HEK293 (cell line): ENCODE data around the gene PPP2R5E.

Source experiments
- CTCF ChIA-PET: fragments of 350-600 bp; formaldehyde crosslinking; extraction: SDS; loops from one replicate; lab custom pipeline; 2021; ENCODE audit warnings: antibody characterized with exemption; lab: Yijun Ruan, JAX
- POLR2A ChIA-PET: fragments of 300-600 bp; formaldehyde crosslinking; extraction: SDS; loops from one replicate; lab custom pipeline; 2020; ENCODE audit warnings: antibody characterized with exemption, inconsistent platforms; lab: Yijun Ruan, JAX
- H3K27ac ChIP-seq: fragments of 200-500 bp; sonication (Bioruptor generic); 2 replicates; pipeline ENCODE4 v1.5.1; 2014; ENCODE audit warnings: low read depth, low read length, control low read depth, inconsistent platforms; ENCODE audit errors: extremely low read depth
- H3K36me3 ChIP-seq, 2 experiments: fragments of 200-500 bp in 1 of 2; sonication (Bioruptor generic) in 1 of 2; 1 replicate in 1 of 2; 2 replicates in 1 of 2; pipeline ENCODE4 v1.5.1; 2014 to 2017; ENCODE audit warnings: inconsistent platforms in 2 of 2, low read length in 2 of 2; ENCODE audit not compliant: control insufficient read depth in 2 of 2, insufficient read depth in 1 of 2
- H3K4me1 ChIP-seq: fragments of 200-500 bp; sonication (Bioruptor generic); 2 replicates; pipeline ENCODE4 v1.5.1; 2014; ENCODE audit warnings: mild to moderate bottlenecking, low read length, inconsistent platforms; ENCODE audit not compliant: control insufficient read depth, insufficient read depth
- H3K4me3 ChIP-seq: 2 replicates; pipeline ENCODE4 v1.5.1; 2011; ENCODE audit warnings: low read depth, mild to moderate bottlenecking, control low read depth, low read length, moderate library complexity
- H3K9me3 ChIP-seq: fragments of 200-500 bp; sonication (Bioruptor generic); 2 replicates; pipeline ENCODE4 v1.5.1; 2014; ENCODE audit warnings: low read depth, low read length, inconsistent platforms; ENCODE audit not compliant: control insufficient read depth, insufficient read depth
- GLIS1 ChIP-seq: fragments of 450-650 bp; formaldehyde crosslinking; IDR thresholded peaks from 2 replicates; pipeline ENCODE4 v1.5.1; 2016; ENCODE audit warnings: missing biosample characterization, missing genetic modification characterization
- HOXA7 ChIP-seq: sonication (generic); formaldehyde crosslinking; IDR thresholded peaks from 2 replicates; pipeline ENCODE4 v1.8.1; 2022; ENCODE audit warnings: missing genetic modification reagents, borderline replicate concordance
- KLF8 ChIP-seq: fragments of 450-650 bp; formaldehyde crosslinking; IDR thresholded peaks from 2 replicates; pipeline ENCODE4 v1.5.1; 2016; ENCODE audit warnings: missing biosample characterization, missing genetic modification characterization
- MEIS1 ChIP-seq: sonication (generic); formaldehyde crosslinking; IDR thresholded peaks from 2 replicates; pipeline ENCODE4 v1.8.1; 2022; ENCODE audit warnings: missing genetic modification reagents, mild to moderate bottlenecking, borderline replicate concordance
- PRDM1 ChIP-seq: fragments of 450-650 bp; formaldehyde crosslinking; IDR thresholded peaks from 2 replicates; pipeline ENCODE4; 2016; ENCODE audit warnings: missing biosample characterization, missing genetic modification characterization
- SCRT1 ChIP-seq: fragments of 450-650 bp; formaldehyde crosslinking; IDR thresholded peaks from 2 replicates; pipeline ENCODE4 v1.5.1; 2016; ENCODE audit warnings: missing biosample characterization, missing genetic modification characterization, borderline replicate concordance
- ZBTB17 ChIP-seq: fragments of 450-650 bp; formaldehyde crosslinking; IDR thresholded peaks from 2 replicates; pipeline ENCODE4 v1.5.1; 2016; ENCODE audit warnings: missing biosample characterization, missing genetic modification characterization
- ZBTB7A ChIP-seq: fragments of 450-650 bp; formaldehyde crosslinking; IDR thresholded peaks from 2 replicates; pipeline ENCODE4 v1.5.1; 2016; ENCODE audit warnings: low read depth, missing biosample characterization, missing genetic modification characterization
- ZEB2 ChIP-seq: fragments of 450-650 bp; formaldehyde crosslinking; IDR thresholded peaks from 2 replicates; pipeline ENCODE4 v1.5.1; 2016; ENCODE audit warnings: missing biosample characterization, missing genetic modification characterization
- ZFP41 ChIP-seq: fragments of 450-650 bp; formaldehyde crosslinking; IDR thresholded peaks from 2 replicates; pipeline ENCODE4 v1.5.1; 2016; ENCODE audit warnings: missing biosample characterization, missing genetic modification characterization, borderline replicate concordance
- ZNF175 ChIP-seq: fragments of 450-650 bp; formaldehyde crosslinking; IDR thresholded peaks from 2 replicates; pipeline ENCODE4 v1.5.1; 2016; ENCODE audit warnings: missing biosample characterization, missing genetic modification characterization
- ZNF248 ChIP-seq: fragments of 450-650 bp; formaldehyde crosslinking; IDR thresholded peaks from 2 replicates; pipeline ENCODE4 v1.5.1; 2017; ENCODE audit warnings: missing biosample characterization, missing genetic modification characterization
- ZNF266 ChIP-seq: fragments of 450-650 bp; formaldehyde crosslinking; IDR thresholded peaks from 2 replicates; pipeline ENCODE4 v1.5.1; 2016; ENCODE audit warnings: missing biosample characterization, missing genetic modification characterization, low read depth
- ZNF341 ChIP-seq: fragments of 450-650 bp; formaldehyde crosslinking; IDR thresholded peaks from 2 replicates; pipeline ENCODE4; 2016; ENCODE audit warnings: low read depth, missing biosample characterization, missing genetic modification characterization
- ZNF350 ChIP-seq: fragments of 450-650 bp; formaldehyde crosslinking; IDR thresholded peaks from 2 replicates; pipeline ENCODE4 v1.5.0; 2017; ENCODE audit warnings: missing biosample characterization, mild to moderate bottlenecking, missing genetic modification characterization
- ZNF37A ChIP-seq: fragments of 450-650 bp; IDR thresholded peaks from 2 replicates; pipeline ENCODE4 v1.5.1; 2018; ENCODE audit warnings: missing biosample characterization, missing genetic modification characterization
- ZNF510 ChIP-seq: fragments of 450-650 bp; formaldehyde crosslinking; IDR thresholded peaks from 2 replicates; pipeline ENCODE4 v1.5.1; 2018; ENCODE audit warnings: mild to moderate bottlenecking, missing genetic modification characterization, missing biosample characterization; ENCODE audit not compliant: insufficient replicate concordance
- ZNF561 ChIP-seq: fragments of 450-650 bp; IDR thresholded peaks from 2 replicates; pipeline ENCODE4 v1.5.1; 2018; ENCODE audit warnings: missing biosample characterization, missing genetic modification characterization, borderline replicate concordance
- ZNF585B ChIP-seq: fragments of 450-650 bp; formaldehyde crosslinking; IDR thresholded peaks from 2 replicates; pipeline ENCODE4 v1.5.1; 2016; ENCODE audit warnings: missing biosample characterization, missing genetic modification characterization
- ZNF76 ChIP-seq: fragments of 450-650 bp; formaldehyde crosslinking; IDR thresholded peaks from 2 replicates; pipeline ENCODE4; 2016; ENCODE audit warnings: low read depth, missing biosample characterization, missing genetic modification characterization, borderline replicate concordance
- ZXDB ChIP-seq: fragments of 450-650 bp; formaldehyde crosslinking; IDR thresholded peaks from 2 replicates; pipeline ENCODE4 v1.5.1; 2016; ENCODE audit warnings: missing biosample characterization, missing genetic modification characterization
- TF ChIP-seq, protein P1 (sequence below): fragments of 450-650 bp; formaldehyde crosslinking; IDR thresholded peaks from 2 replicates; pipeline ENCODE4 v1.5.1; 2016; ENCODE audit warnings: missing biosample characterization, missing genetic modification characterization, low read depth
- TF ChIP-seq, protein P2 (sequence below): fragments of 450-650 bp; formaldehyde crosslinking; IDR thresholded peaks from 2 replicates; pipeline ENCODE4 v1.5.1; 2016; ENCODE audit warnings: missing biosample characterization, missing genetic modification characterization, borderline replicate concordance
- TF ChIP-seq, protein P3 (sequence below): fragments of 450-650 bp; formaldehyde crosslinking; IDR thresholded peaks from 2 replicates; pipeline ENCODE4 v1.5.1; 2017; ENCODE audit warnings: missing biosample characterization, missing genetic modification characterization
- TF ChIP-seq, protein P4 (sequence below): fragments of 450-650 bp; formaldehyde crosslinking; IDR thresholded peaks from 2 replicates; pipeline ENCODE4 v1.5.0; 2017; ENCODE audit warnings: missing biosample characterization, missing genetic modification characterization, borderline replicate concordance

PPP2R5E gene

DNA sequence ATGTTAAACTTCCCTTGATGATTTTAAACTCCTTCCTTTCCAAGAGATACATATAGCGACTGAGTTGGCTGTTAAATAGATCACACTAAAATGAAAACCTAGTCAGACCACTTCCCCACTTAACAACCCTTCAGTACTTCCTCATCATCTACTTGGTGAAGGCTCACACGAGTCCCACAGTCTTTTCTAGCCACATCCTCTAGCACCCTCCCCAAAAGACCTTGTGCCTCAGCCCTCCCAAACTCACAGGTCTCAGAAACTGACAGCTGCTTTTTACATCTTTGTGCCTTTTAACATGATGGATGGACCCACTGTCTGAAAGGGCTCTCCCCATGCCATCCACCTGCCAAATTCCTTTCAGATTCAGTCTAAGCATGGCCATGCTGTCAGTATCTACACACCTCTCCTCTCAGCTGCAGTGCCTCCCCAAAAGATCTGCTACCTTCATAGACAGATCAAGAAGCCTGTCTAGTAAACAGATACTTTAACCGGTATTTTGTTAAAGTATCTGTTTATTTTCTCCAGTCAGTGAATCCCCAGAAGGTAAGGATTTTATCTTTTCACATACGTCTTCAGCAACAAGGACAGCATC, 159.3 kb downstream of the PPP2R5E start:
- no peak for TF ChIP-seq MEIS1 (CRISPR knock-in tag)
- TF ChIP-seq ZNF510 (tag by site-specific recombination), result no peak
- no peak for TF ChIP-seq ZNF266 (tag by site-specific recombination)
- no peak for TF ChIP-seq ZBTB7A (tag by site-specific recombination)
- no peak for TF ChIP-seq ZNF585B (tag by site-specific recombination)
- no peak for TF ChIP-seq ZNF175 (tag by site-specific recombination)
- TF ChIP-seq ZXDB, result no peak
- TF ChIP-seq KLF8 (tag by site-specific recombination), result no peak
- no peak for TF ChIP-seq ZNF350 (tag by site-specific recombination)
- TF ChIP-seq ZNF561 (tag by site-specific recombination), result no peak
- TF ChIP-seq, protein P1, sequence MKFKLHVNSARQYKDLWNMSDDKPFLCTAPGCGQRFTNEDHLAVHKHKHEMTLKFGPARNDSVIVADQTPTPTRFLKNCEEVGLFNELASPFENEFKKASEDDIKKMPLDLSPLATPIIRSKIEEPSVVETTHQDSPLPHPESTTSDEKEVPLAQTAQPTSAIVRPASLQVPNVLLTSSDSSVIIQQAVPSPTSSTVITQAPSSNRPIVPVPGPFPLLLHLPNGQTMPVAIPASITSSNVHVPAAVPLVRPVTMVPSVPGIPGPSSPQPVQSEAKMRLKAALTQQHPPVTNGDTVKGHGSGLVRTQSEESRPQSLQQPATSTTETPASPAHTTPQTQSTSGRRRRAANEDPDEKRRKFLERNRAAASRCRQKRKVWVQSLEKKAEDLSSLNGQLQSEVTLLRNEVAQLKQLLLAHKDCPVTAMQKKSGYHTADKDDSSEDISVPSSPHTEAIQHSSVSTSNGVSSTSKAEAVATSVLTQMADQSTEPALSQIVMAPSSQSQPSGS (tag by site-specific recombination), result no peak
- TF ChIP-seq ZNF37A (tag by site-specific recombination), result no peak
- no peak for TF ChIP-seq ZBTB17 (tag by site-specific recombination)
- TF ChIP-seq ZEB2, result no peak
- TF ChIP-seq GLIS1 (tag by site-specific recombination), result no peak
- TF ChIP-seq ZNF341, result no peak
- TF ChIP-seq ZNF76 (tag by site-specific recombination), result no peak
- TF ChIP-seq PRDM1, result no peak
- no peak for TF ChIP-seq HOXA7 (CRISPR knock-in tag)
- TF ChIP-seq, protein P2, sequence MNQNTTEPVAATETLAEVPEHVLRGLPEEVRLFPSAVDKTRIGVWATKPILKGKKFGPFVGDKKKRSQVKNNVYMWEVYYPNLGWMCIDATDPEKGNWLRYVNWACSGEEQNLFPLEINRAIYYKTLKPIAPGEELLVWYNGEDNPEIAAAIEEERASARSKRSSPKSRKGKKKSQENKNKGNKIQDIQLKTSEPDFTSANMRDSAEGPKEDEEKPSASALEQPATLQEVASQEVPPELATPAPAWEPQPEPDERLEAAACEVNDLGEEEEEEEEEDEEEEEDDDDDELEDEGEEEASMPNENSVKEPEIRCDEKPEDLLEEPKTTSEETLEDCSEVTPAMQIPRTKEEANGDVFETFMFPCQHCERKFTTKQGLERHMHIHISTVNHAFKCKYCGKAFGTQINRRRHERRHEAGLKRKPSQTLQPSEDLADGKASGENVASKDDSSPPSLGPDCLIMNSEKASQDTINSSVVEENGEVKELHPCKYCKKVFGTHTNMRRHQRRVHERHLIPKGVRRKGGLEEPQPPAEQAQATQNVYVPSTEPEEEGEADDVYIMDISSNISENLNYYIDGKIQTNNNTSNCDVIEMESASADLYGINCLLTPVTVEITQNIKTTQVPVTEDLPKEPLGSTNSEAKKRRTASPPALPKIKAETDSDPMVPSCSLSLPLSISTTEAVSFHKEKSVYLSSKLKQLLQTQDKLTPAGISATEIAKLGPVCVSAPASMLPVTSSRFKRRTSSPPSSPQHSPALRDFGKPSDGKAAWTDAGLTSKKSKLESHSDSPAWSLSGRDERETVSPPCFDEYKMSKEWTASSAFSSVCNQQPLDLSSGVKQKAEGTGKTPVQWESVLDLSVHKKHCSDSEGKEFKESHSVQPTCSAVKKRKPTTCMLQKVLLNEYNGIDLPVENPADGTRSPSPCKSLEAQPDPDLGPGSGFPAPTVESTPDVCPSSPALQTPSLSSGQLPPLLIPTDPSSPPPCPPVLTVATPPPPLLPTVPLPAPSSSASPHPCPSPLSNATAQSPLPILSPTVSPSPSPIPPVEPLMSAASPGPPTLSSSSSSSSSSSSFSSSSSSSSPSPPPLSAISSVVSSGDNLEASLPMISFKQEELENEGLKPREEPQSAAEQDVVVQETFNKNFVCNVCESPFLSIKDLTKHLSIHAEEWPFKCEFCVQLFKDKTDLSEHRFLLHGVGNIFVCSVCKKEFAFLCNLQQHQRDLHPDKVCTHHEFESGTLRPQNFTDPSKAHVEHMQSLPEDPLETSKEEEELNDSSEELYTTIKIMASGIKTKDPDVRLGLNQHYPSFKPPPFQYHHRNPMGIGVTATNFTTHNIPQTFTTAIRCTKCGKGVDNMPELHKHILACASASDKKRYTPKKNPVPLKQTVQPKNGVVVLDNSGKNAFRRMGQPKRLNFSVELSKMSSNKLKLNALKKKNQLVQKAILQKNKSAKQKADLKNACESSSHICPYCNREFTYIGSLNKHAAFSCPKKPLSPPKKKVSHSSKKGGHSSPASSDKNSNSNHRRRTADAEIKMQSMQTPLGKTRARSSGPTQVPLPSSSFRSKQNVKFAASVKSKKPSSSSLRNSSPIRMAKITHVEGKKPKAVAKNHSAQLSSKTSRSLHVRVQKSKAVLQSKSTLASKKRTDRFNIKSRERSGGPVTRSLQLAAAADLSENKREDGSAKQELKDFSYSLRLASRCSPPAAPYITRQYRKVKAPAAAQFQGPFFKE (tag by site-specific recombination), result no peak
- TF ChIP-seq, all 188 proteins: peak for 0
- CTCF ChIA-PET, result interaction anchor here (1.2 kb wide), 1 partner anchor 386 kb away, joined by 6 read pairs; no protein-coding TSS in a partner anchor
- POLR2A ChIA-PET, result no interaction called here
- H3K27ac ChIP-seq, result no peak overlapping the region
- no peaks in the 10 kb centered on the region for H3K9me3 ChIP-seq
- H3K4me1 ChIP-seq, result no peaks in the 10 kb centered on the region
- H3K4me3 ChIP-seq, result no peak overlapping the region
- H3K36me3 ChIP-seq, result peaks cover 12 to 56% of the 10 kb centered on the region in 2 experiments

DNA sequence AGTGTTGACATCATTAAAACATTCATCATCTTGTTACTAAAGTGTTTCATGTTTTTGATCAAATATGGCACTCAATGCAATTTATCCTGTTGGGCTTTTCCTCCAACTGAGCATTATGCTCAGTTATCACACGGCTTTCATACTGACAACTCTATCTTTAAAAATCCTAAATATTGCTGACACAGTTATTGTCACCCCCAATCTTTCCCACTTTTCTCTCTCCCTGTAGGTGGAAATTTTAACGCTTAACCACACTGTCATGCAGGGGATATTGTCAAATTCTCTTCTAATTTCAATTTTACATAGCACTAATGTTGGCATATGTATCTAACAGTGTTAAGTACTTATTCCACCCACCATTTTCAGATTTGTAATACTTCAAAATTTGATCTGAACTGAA, 164.7 kb downstream of the PPP2R5E start:
- POLR2A ChIA-PET, result no interaction called here
- Histone ChIP-seq H3K27ac (no peak overlapping the region), H3K36me3 (peaks cover 6 to 30% of the 10 kb centered on the region in 2 experiments), H3K4me1 (no peaks in the 10 kb centered on the region), H3K4me3 (no peak overlapping the region), H3K9me3 (no peaks in the 10 kb centered on the region)
- CTCF ChIA-PET, result no interaction called here
- TF ChIP-seq ZFP41 (tag by site-specific recombination) (no peak), ZNF248 (no peak), ZNF37A (tag by site-specific recombination) (no peak), SCRT1 (tag by site-specific recombination) (no peak)
- TF ChIP-seq, protein P3, sequence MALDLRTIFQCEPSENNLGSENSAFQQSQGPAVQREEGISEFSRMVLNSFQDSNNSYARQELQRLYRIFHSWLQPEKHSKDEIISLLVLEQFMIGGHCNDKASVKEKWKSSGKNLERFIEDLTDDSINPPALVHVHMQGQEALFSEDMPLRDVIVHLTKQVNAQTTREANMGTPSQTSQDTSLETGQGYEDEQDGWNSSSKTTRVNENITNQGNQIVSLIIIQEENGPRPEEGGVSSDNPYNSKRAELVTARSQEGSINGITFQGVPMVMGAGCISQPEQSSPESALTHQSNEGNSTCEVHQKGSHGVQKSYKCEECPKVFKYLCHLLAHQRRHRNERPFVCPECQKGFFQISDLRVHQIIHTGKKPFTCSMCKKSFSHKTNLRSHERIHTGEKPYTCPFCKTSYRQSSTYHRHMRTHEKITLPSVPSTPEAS (tag by site-specific recombination), result no peak
- TF ChIP-seq, protein P4, sequence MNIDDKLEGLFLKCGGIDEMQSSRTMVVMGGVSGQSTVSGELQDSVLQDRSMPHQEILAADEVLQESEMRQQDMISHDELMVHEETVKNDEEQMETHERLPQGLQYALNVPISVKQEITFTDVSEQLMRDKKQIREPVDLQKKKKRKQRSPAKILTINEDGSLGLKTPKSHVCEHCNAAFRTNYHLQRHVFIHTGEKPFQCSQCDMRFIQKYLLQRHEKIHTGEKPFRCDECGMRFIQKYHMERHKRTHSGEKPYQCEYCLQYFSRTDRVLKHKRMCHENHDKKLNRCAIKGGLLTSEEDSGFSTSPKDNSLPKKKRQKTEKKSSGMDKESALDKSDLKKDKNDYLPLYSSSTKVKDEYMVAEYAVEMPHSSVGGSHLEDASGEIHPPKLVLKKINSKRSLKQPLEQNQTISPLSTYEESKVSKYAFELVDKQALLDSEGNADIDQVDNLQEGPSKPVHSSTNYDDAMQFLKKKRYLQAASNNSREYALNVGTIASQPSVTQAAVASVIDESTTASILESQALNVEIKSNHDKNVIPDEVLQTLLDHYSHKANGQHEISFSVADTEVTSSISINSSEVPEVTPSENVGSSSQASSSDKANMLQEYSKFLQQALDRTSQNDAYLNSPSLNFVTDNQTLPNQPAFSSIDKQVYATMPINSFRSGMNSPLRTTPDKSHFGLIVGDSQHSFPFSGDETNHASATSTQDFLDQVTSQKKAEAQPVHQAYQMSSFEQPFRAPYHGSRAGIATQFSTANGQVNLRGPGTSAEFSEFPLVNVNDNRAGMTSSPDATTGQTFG, result no peak
